ENCODE measurements around the gene ENOX1.
"Not testable (repeated sequence)": the region's sequence is repeated elsewhere in the genome, so short reads cannot be mapped to it uniquely, and the experiment has no call there.

The ENOX1 gene

DNA sequence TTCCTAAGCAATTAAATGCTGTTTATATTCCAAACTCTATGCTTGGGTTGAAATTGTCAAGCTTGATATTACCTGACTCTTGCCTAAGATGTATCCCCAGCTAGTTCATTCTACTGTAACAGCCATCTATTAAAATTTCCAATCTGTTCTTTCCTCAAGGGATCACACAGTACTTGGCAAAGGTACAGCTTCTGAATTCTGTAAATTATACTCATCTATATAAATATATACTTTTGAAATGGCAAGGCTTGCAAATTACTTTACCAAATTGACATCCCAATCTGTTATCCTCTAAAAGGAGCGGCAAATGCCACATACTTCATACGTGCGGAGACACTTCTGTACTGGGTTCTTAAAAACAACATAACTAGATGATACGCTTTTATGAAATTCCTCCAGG, 433.1 kb downstream of the ENOX1 start:
- Histone ChIP-seq H3K9me3 (ENCODE audit: control insufficient read depth in 1 of 2, low read length in 2 of 2) (no peaks in the 10 kb centered on the region), H3K36me3 (ENCODE audit: control insufficient read depth in 1 of 2, insufficient read depth in 2 of 2, low read length in 2 of 2) (no peaks in the 10 kb centered on the region), H3K4me1 (ENCODE audit: control insufficient read depth in 1 of 2, insufficient read depth in 2 of 2, low read length in 2 of 2) (no peaks in the 10 kb centered on the region), H3K4me3 (ENCODE audit: low read depth in 1 of 2, low read length in 2 of 2) (no peak overlapping the region), H3K27ac (ENCODE audit: low read length) (no peak overlapping the region), H3K27me3 (ENCODE audit: low read depth, low read length) (no peaks in the 10 kb centered on the region)

GRCh38 chr13:43351612-43352011, 435.2 kb downstream of the ENOX1 start:
- H3K27me3 ChIP-seq (ENCODE audit: low read depth, low read length); H3K36me3 ChIP-seq (ENCODE audit: control insufficient read depth in 1 of 2, insufficient read depth in 2 of 2, low read length in 2 of 2); H3K27ac ChIP-seq (ENCODE audit: low read length); H3K4me3 ChIP-seq (ENCODE audit: low read depth in 1 of 2, low read length in 2 of 2); H3K4me1 ChIP-seq (ENCODE audit: control insufficient read depth in 1 of 2, insufficient read depth in 2 of 2, low read length in 2 of 2); H3K9me3 ChIP-seq (ENCODE audit: control insufficient read depth in 1 of 2, low read length in 2 of 2): not testable (repeated sequence)

DNA sequence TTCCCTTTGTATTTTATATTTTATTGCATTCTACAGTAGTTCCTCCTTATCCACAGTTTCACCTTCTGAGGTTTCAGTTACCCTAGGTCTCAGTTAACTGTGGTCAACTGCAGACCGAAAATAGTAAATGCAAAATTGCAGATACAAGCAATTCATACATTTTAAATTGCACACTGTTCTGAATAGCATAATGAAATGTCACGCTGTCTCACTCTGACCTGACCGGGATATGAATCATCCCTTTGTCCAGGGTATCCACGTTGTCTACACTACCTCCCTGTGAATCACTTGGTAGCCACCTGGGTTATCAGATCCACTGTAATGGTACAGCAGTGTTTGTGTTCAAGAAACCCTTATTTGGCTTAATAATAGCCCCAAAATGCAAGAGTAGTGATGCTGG, 438.4 kb downstream of the ENOX1 start:
- no peaks in the 10 kb centered on the region for H3K27me3 ChIP-seq (ENCODE audit: low read depth, low read length)
- no peak overlapping the region for H3K27ac ChIP-seq (ENCODE audit: low read length)
- no peak overlapping the region for H3K4me3 ChIP-seq (ENCODE audit: low read depth in 1 of 2, low read length in 2 of 2)
- H3K9me3 ChIP-seq (ENCODE audit: control insufficient read depth in 1 of 2, low read length in 2 of 2), result no peaks in the 10 kb centered on the region
- H3K36me3 ChIP-seq (ENCODE audit: control insufficient read depth in 1 of 2, insufficient read depth in 2 of 2, low read length in 2 of 2), result no peaks in the 10 kb centered on the region
- no peaks in the 10 kb centered on the region for H3K4me1 ChIP-seq (ENCODE audit: control insufficient read depth in 1 of 2, insufficient read depth in 2 of 2, low read length in 2 of 2)

DNA sequence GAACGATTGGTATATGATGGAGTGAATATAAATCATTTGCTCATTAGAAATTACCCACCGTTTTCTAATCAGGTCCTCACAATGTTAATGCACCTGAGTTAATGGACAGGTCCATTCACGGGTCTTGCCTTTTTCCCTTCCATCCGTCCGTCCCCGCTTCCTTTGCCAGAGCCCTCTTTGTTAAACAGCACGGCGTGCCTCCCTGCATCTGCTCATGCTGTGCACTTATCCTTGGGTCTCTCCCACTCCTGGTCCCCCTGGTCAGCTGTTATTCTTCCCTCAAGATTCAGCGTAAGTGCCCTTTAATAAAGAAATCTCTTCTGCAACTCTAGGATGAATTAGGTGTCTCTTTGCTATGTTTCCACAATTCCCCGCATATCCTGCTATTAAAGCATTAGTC, 438.9 kb downstream of the ENOX1 start:
- Histone ChIP-seq H3K36me3 (ENCODE audit: control insufficient read depth in 1 of 2, insufficient read depth in 2 of 2, low read length in 2 of 2) (no peaks in the 10 kb centered on the region), H3K4me1 (ENCODE audit: control insufficient read depth in 1 of 2, insufficient read depth in 2 of 2, low read length in 2 of 2) (no peaks in the 10 kb centered on the region), H3K27ac (ENCODE audit: low read length) (no peak overlapping the region), H3K9me3 (ENCODE audit: control insufficient read depth in 1 of 2, low read length in 2 of 2) (no peaks in the 10 kb centered on the region), H3K27me3 (ENCODE audit: low read depth, low read length) (no peaks in the 10 kb centered on the region), H3K4me3 (ENCODE audit: low read depth in 1 of 2, low read length in 2 of 2) (no peak overlapping the region)

GRCh38 chr13:43346427-43346826, 440.3 kb downstream of the ENOX1 start:
- no peaks in the 10 kb centered on the region for H3K4me1 ChIP-seq (ENCODE audit: control insufficient read depth in 1 of 2, insufficient read depth in 2 of 2, low read length in 2 of 2)
- H3K9me3 ChIP-seq (ENCODE audit: control insufficient read depth in 1 of 2, low read length in 2 of 2), result no peaks in the 10 kb centered on the region
- no peak overlapping the region for H3K4me3 ChIP-seq (ENCODE audit: low read depth in 1 of 2, low read length in 2 of 2)
- no peak overlapping the region for H3K27ac ChIP-seq (ENCODE audit: low read length)
- no peaks in the 10 kb centered on the region for H3K27me3 ChIP-seq (ENCODE audit: low read depth, low read length)
- no peaks in the 10 kb centered on the region for H3K36me3 ChIP-seq (ENCODE audit: control insufficient read depth in 1 of 2, insufficient read depth in 2 of 2, low read length in 2 of 2)

DNA sequence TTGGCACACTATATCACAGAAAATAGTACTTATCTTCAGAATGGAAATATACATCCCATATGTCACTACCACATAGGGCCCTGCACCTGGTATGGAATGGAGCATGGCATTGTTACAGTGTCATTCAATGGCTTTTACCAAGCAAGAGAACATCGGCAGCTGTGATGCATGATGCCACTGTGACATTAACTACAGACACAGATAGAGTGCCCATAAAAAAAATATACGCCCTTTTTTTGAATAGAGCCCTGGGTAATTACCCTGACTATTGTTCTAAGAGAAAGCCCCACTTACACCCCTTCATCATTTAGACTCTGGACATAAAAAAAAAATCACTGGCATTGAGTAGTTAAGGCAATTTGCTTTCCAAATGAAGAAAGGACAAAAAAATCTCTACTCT, 443.1 kb downstream of the ENOX1 start:
- no peaks in the 10 kb centered on the region for H3K36me3 ChIP-seq (ENCODE audit: control insufficient read depth in 1 of 2, insufficient read depth in 2 of 2, low read length in 2 of 2)

GRCh38 chr13:43339805-43340550, 446.8 kb downstream of the ENOX1 start:
- H3K27ac ChIP-seq (ENCODE audit: low read length), result no peak overlapping the region
- no peaks in the 10 kb centered on the region for H3K4me1 ChIP-seq (ENCODE audit: control insufficient read depth in 1 of 2, insufficient read depth in 2 of 2, low read length in 2 of 2)
- no peak overlapping the region for H3K4me3 ChIP-seq (ENCODE audit: low read depth in 1 of 2, low read length in 2 of 2)
- H3K36me3 ChIP-seq (ENCODE audit: control insufficient read depth in 1 of 2, insufficient read depth in 2 of 2, low read length in 2 of 2), result no peaks in the 10 kb centered on the region
- no peaks in the 10 kb centered on the region for H3K9me3 ChIP-seq (ENCODE audit: control insufficient read depth in 1 of 2, low read length in 2 of 2)
- no peaks in the 10 kb centered on the region for H3K27me3 ChIP-seq (ENCODE audit: low read depth, low read length)

More for the DNA sequence above, 443.1 kb downstream of the ENOX1 start:
- Histone ChIP-seq H3K4me3 (ENCODE audit: low read depth in 1 of 2, low read length in 2 of 2) (no peak overlapping the region), H3K4me1 (ENCODE audit: control insufficient read depth in 1 of 2, insufficient read depth in 2 of 2, low read length in 2 of 2) (no peaks in the 10 kb centered on the region), H3K9me3 (ENCODE audit: control insufficient read depth in 1 of 2, low read length in 2 of 2) (no peaks in the 10 kb centered on the region), H3K27ac (ENCODE audit: low read length) (no peak overlapping the region), H3K27me3 (ENCODE audit: low read depth, low read length) (no peaks in the 10 kb centered on the region)

- H3K27ac ChIP-seq (ENCODE audit: low read length), result no peak overlapping the region
- H3K4me1 ChIP-seq (ENCODE audit: control insufficient read depth in 1 of 2, insufficient read depth in 2 of 2, low read length in 2 of 2), result no peaks in the 10 kb centered on the region
- H3K27me3 ChIP-seq (ENCODE audit: low read depth, low read length), result no peaks in the 10 kb centered on the region
- no peaks in the 10 kb centered on the region for H3K9me3 ChIP-seq (ENCODE audit: control insufficient read depth in 1 of 2, low read length in 2 of 2)
- no peak overlapping the region for H3K4me3 ChIP-seq (ENCODE audit: low read depth in 1 of 2, low read length in 2 of 2)
- no peaks in the 10 kb centered on the region for H3K36me3 ChIP-seq (ENCODE audit: control insufficient read depth in 1 of 2, insufficient read depth in 2 of 2, low read length in 2 of 2)
Observed at GRCh38 chr13:43339145-43339804, 447.5 kb downstream of the ENOX1 start.

DNA sequence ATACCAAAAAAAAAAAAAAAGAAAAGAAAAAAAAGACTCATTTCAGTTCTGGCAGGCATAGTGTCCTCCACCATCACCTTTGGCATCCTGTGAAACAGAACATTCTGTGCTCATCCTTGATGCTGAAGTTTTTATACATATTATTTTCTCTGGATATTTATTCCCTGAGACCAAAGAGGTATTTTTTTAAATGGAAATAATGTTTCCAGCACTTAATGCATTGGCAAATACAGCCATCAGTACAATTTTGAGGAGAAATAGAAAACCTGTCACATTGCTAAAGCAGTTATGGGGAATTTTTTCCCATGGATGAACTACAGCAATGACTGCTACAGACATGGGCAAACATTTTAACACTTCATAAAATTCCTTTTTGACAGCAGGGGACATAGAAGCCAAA, 451.0 kb downstream of the ENOX1 start:
- peaks cover 0 to 5% of the 10 kb centered on the region in 2 donors for H3K4me1 ChIP-seq (ENCODE audit: control insufficient read depth in 1 of 2, insufficient read depth in 2 of 2, low read length in 2 of 2)
- no peak overlapping the region for H3K27ac ChIP-seq (ENCODE audit: low read length)
- no peaks in the 10 kb centered on the region for H3K9me3 ChIP-seq (ENCODE audit: control insufficient read depth in 1 of 2, low read length in 2 of 2)
- H3K36me3 ChIP-seq (ENCODE audit: control insufficient read depth in 1 of 2, insufficient read depth in 2 of 2, low read length in 2 of 2), result no peaks in the 10 kb centered on the region
- no peak overlapping the region for H3K4me3 ChIP-seq (ENCODE audit: low read depth in 1 of 2, low read length in 2 of 2)
- no peaks in the 10 kb centered on the region for H3K27me3 ChIP-seq (ENCODE audit: low read depth, low read length)

- no peak overlapping the region for H3K4me3 ChIP-seq (ENCODE audit: low read depth in 1 of 2, low read length in 2 of 2)
- H3K27ac ChIP-seq (ENCODE audit: low read length), result no peak overlapping the region
- no peaks in the 10 kb centered on the region for H3K9me3 ChIP-seq (ENCODE audit: control insufficient read depth in 1 of 2, low read length in 2 of 2)
- H3K36me3 ChIP-seq (ENCODE audit: control insufficient read depth in 1 of 2, insufficient read depth in 2 of 2, low read length in 2 of 2), result no peaks in the 10 kb centered on the region
- H3K4me1 ChIP-seq (ENCODE audit: control insufficient read depth in 1 of 2, insufficient read depth in 2 of 2, low read length in 2 of 2), result peaks cover 0 to 5% of the 10 kb centered on the region in 2 donors
- no peaks in the 10 kb centered on the region for H3K27me3 ChIP-seq (ENCODE audit: low read depth, low read length)
Observed at GRCh38 chr13:43333176-43333575, 453.6 kb downstream of the ENOX1 start.

DNA sequence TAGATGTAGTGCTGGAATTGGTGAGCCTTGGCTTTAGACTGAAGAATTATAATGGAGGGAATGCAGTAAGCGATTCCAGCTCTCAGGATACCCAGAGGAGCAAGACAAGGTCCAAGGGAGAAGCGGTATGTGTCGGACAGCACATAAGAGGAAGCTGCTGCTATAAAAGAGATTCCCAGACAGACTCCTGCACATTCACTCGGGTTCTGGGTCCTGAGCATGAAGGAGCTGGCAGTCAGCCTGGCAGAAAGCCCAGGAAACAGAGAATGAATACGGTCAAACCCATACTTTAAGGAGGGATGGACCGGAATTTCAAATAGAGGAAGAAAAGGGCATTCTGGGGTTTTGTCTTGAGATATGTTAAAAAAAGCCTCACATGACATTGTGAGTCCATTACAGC, 455.1 kb downstream of the ENOX1 start:
- no peak overlapping the region for H3K27ac ChIP-seq (ENCODE audit: low read length)
- H3K4me3 ChIP-seq (ENCODE audit: low read depth in 1 of 2, low read length in 2 of 2), result no peak overlapping the region

GRCh38 chr13:43329702-43330101, 457.1 kb downstream of the ENOX1 start:
- Histone ChIP-seq H3K9me3 (ENCODE audit: control insufficient read depth in 1 of 2, low read length in 2 of 2) (no peaks in the 10 kb centered on the region), H3K27ac (ENCODE audit: low read length) (no peak overlapping the region), H3K4me3 (ENCODE audit: low read depth in 1 of 2, low read length in 2 of 2) (no peak overlapping the region), H3K27me3 (ENCODE audit: low read depth, low read length) (no peaks in the 10 kb centered on the region), H3K36me3 (ENCODE audit: control insufficient read depth in 1 of 2, insufficient read depth in 2 of 2, low read length in 2 of 2) (no peaks in the 10 kb centered on the region), H3K4me1 (ENCODE audit: control insufficient read depth in 1 of 2, insufficient read depth in 2 of 2, low read length in 2 of 2) (peaks cover 0 to 5% of the 10 kb centered on the region in 2 donors)

More for the DNA sequence above, 455.1 kb downstream of the ENOX1 start:
- Histone ChIP-seq H3K4me1 (ENCODE audit: control insufficient read depth in 1 of 2, insufficient read depth in 2 of 2, low read length in 2 of 2) (peaks cover 0 to 5% of the 10 kb centered on the region in 2 donors), H3K9me3 (ENCODE audit: control insufficient read depth in 1 of 2, low read length in 2 of 2) (no peaks in the 10 kb centered on the region), H3K36me3 (ENCODE audit: control insufficient read depth in 1 of 2, insufficient read depth in 2 of 2, low read length in 2 of 2) (no peaks in the 10 kb centered on the region), H3K27me3 (ENCODE audit: low read depth, low read length) (no peaks in the 10 kb centered on the region)

Measured in muscle layer of duodenum (tissue), 2 donors.